NCI-H510A treated with DMSO at 0.1 percent for 48 hours (cell line): ENCODE measurements around the gene LMX1B.
"Not testable (repeated sequence)": the region's sequence is repeated elsewhere in the genome, so short reads cannot be mapped to it uniquely, and the experiment has no call there.

Source experiments
- DNase-seq: peaks from one replicate; lab custom pipeline; 2025; lab: John Stamatoyannopoulos, UW

LMX1B gene

GRCh38 chr9:126708178-126708577 is 94.5 kb downstream of the LMX1B start:
- no peak for DNase-seq

DNA sequence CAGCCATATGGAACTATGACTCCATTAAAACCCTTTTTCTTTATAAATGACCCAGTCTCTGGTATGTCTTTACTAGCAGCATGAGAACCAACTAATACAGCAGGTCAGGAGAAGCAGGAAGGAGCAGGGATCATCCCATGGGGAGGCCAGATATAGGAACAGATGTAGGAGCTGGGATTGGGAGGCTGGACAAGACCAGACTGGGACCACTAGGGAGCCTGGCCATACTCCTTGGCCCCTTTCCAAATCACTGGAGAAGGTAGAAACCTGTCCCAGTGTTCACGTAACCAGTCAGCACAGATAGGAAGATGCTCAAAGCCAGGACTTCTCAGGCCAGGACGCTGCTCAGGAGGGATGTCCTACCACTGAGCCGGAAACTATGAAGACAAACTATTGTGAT is 95.5 kb downstream of the LMX1B start:
- no peak for DNase-seq

DNA sequence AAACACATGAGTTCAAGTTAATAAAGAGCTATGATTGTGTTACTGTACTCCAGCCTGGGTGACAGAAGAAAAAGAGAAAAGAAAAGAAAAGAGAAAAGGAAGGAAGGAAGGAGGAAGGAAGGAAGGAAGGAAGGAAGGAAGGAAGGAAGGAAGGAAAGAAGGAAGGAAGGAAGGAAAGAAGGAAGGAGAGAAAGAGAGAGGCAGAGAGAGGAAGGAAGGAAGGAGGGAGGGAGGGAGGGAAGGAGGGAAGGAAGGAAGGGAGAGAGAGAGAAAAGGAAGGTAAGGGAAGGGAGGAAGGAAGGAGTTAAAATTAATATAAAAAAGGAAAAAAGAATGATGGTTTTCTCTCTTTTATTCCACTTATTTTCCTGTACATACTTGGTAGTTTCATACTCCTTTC is 101.7 kb downstream of the LMX1B start:
- DNase-seq = no peak

DNA sequence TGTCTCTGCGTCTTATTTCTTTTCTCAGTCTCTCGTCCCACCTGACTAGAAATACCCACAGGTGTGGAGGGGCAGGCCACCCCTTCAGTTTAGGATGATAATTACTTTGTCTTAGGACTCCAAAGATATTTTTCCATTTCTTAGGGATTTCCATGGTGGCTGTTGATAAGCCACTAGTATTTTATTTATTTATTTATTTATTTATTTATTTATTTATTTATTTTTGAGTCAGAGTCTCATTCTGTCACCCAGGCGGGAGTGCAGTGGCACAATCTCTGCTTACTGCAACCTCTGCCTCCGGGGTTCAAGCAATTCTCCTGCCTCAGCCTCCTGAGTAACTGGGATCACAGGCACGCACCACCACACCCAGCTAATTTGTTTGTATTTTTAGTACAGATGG is 103.7 kb downstream of the LMX1B start:
- not testable (repeated sequence) for DNase-seq

DNA sequence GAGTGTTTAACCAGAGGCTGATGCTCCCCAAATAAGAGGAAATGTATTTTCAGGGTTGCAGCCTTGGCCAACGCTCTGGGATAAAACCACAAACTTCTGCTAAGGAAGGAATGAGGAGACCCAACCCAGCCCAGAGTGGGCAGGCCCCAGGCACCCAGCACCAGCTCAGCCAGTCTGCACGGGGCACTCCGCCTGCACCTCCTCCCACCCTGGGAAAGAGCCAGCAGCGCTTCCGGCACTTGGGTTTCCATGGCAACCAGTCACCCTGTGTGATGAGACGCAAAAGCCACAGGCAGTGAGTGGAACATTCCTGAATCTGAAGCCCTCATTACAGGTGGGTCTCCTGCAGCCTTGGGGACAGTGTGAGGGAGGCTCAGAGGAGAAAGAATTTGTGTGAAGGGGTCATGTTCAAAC is 105.9 kb downstream of the LMX1B start:
- DNase-seq = peak; percentile 27

DNA sequence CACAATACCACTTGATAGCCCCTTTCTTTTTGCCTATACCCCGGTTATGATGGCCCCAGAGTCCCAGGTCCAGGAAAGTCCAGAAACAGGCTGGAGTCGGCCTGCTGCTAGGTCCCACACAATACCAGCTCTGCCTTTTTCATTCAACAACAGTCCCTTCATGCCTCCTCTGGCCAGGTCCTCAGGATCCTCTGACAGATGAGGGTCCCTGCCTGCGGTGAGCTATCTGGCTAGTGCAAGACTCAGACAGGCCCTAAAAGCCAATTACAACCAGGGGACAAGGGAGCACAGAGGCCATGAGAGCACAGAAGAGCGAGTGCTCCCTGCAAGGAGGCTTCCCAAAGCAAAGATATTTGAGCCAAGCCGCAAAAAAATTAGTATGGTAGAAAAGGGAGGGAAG is 106.3 kb downstream of the LMX1B start:
- no peak for DNase-seq

- DNase-seq = no peak
These were observed 107.2 kb downstream of the LMX1B start for GRCh38 chr9:126720661-126721563.

DNA sequence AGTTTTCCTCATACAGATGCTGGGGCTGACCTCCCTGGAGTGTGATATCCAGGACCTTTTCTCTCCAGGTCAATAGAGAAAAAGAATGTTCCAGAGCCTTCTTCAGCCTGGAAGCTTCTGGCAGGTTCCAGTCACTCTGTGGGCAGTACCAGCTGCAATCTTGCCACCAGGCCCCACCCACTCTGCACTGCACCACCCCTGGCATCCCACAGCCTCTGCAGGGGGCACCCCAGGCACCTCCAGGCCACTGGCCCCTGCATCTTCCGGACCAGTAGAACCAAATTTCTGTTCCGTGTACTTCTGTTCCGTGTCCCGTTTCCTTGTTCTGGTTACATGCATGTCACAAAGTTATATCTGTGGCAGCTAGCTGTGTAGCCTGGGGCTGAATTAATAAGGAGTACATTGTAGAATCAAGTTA is 107.8 kb downstream of the LMX1B start:
- DNase-seq = no peak

DNA sequence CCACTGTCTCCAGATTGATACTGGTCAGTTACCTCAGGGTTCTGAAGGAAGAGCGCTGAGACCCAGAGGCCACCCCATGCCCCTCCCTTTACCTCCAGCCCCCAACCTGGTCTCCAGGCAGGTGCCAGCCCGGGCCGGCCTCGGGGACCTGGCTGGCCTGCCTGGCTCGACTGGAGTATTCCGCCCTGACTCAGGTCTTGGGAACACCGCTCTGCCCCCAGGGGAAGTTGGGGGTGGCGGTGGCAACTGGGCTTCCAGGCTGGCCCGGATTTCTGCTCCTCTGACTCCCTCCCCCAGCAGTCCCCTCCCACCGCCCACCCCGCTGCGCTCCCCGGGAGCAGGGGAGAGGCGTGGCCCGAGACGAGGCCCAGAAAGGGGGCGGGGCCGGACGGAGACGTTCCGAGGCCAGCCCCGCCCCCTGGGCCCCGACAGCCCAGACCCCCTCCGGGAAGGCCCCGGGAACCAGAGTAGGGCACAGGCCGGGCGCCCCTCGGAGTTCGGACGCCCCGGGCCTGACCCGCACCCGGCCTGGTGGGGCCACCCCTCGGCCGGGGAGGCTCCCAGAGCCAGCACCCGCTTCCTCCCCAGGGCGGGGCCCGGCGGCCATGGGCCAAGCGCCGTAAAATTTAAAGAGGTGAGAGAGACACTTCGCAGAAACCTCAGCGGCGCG is 108.7 kb downstream of the LMX1B start:
- peak; percentile 66 for DNase-seq

DNA sequence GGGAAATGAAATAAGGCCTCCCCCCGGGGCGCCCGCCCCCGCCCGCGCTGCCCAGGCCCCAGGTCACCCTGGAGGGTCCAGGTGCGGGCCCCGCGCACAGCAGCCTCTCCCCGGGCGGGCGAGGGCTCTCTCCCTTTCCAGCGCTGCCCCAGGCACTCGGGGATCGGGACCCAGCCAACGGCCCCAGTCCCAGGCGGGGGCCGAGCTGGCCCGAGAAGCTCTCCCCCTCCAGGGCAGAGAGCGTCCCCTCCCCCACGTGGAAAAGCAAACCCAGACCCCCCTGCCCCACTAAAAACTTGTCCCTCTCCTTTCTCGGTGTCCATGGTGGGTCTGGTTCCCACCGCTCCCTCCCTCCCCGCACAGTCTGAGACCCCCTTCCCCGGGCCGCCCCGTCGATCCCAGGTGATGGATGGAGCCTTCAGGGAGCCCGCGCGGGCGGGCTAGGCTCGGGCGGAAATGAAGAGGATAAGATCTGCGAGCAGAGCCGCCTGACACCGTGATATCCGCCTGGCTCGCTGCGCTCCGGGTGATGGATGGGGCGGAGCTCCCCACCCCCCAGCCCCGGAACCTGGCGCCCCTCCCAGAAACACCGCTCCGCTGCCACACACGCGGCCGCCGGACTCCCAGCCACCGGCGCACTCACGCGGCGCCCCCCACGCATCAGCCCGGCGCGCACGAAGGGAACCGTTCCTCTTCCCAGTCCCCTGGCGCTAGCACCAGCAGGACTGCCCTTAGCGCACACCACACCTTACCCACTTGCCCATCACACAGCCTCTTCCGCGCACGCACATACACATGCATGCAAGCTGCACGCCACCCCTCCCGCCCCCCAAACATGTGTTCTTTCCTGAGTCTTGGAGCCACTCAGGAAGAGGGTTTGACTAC is 109.4 kb downstream of the LMX1B start:
- peak; percentile 61 for DNase-seq

GRCh38 chr9:126723807-126724172 is 110.1 kb downstream of the LMX1B start:
- DNase-seq = no peak

DNA sequence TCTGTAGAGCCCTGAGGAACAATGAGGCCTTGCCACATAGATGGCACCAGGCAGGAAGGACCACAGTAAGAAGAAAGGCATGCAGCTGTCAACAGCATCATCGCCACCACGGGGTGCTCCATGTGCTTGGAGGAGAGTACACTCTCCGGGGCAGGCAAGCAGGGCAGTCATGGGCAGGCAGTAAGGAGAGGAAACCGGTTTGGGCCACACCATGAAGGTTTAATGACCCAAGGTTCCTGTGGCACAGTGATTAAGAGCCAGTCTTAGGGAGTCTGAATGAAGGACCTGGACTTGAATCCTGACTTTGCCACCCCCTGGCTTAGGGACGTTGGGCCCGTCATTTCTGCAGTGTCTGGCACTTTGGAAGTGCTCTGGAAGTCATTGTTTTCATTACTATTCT is 110.5 kb downstream of the LMX1B start:
- no peak for DNase-seq

GRCh38 chr9:126725485-126725884 is 111.8 kb downstream of the LMX1B start:
- DNase-seq = not testable (repeated sequence)

DNA sequence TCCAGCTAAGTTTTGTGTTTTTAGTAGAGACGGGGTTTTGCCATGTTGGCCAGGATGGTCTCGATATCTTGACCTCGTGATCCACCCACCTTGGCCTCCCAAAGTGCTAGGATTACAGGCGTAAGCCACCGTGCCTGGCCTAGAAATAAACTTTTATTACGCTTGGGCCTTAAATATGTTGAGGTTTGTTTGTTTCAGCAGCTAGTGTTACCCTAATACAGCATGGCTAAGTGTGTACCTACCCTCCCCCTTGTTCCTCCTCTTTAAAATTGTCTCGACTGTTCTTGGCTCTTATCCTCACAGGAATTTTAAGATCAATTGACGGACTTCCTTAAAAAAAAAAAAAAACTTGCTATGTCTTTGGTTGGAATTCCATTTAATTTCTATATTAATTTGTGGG is 114.5 kb downstream of the LMX1B start:
- not testable (repeated sequence) for DNase-seq

GRCh38 chr9:126730592-126730991 is 116.9 kb downstream of the LMX1B start:
- not testable (repeated sequence) for DNase-seq

DNA sequence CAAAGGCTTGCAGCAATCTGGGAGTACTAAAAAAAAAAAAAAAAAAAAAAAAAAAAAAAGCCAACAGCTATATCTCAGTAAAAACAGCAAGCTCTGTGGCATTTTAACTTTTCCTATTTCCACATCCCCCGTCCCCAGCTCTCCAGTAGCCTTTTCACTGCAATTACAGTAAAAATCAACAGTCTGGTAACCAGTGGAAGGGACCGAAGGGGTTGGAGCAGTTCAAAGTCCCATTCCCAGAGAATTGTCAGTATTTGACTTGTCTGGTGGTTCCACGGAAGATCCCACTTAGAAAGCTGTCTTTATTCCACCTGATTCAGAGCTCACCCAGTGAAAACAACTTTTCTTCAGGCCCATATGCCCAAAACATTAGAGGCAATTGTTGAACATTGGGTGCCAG is 119.3 kb downstream of the LMX1B start:
- DNase-seq = no peak

GRCh38 chr9:126734877-126735276 is 121.1 kb downstream of the LMX1B start:
- DNase-seq = no peak

DNA sequence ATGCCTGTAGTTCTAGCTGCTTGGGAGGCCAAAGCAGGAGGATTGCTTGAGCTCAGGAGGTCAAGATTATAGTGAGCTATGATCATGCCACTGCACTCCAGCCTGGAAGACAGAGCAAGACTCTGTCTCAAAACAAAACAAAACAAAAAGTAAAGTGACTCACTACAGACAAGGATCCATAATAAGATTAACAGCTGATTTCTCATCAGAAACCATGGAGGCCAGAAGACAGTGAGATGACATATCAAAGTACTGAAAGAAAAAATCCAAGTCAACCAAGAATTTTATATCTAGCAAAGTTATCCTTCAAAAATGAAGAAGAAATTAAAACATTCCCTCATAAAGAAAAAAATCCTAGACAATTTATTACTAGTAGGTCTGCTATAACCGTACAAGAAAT is 121.8 kb downstream of the LMX1B start:
- DNase-seq = no peak

DNA sequence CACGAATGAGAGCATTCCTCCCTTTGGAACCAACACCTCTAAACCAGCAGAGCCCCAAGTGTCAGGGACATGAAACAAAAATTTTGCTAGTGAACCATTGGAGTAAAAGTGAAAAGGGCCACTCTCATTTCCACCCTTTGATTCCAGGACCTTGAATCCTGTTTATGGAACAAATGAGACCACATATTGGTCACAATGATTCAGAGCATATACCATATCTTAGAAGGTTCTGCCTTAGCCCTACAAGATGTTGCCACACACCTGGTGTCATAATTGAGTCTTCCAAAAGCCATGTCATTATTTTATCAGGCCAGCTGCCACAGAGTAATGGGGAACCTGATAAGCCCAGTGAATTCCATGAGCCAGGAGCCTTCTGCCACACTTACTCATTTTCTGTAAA is 124.8 kb downstream of the LMX1B start:
- no peak for DNase-seq

GRCh38 chr9:126743041-126743440 is 129.3 kb downstream of the LMX1B start:
- DNase-seq = no peak

DNA sequence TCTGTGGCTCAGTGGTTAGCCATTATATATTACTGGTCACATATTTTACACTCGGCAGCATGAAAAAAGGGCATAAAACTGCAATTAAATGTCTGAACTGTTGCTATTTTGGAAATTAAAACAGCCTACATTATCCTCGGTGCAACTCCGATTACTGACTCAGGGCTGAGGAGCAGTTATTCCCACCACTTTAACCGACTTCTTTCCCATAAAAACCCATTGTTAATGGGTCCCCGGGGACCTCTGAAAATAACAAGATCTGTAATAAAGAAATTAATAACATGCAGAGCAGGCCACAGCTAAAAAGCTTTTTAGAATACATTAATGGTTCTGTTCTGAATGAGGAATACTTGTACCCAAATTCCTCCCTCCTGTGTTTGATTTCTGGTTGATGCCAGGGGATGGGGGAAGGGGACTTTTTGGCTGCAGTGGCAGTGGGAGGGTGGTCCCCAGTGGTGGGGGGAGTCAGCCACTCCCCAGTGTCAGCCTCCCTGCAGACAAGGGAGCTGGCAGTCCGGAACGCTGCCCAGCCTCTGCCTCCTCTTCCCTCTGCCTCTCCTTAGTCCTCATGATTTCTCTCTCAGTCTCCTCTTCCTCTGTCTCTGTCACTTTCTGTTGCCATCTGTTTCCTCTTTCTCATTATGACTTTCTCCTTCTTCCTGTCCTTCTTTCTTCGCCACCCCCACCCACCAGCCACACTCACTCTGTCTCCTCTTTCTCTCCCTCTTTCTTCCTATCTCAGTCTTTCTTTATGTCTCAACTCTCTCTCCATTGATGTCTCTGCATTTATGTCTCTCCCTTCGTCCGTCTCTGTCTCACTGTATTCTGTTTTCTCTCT is 132.1 kb downstream of the LMX1B start:
- DNase-seq = no peak
